Endothelial cell of umbilical vein (primary cell): ENCODE results near the gene MYADM.

Experiments used
- EZH2 ChIP-seq: IDR thresholded peaks from 2 replicates; pipeline ENCODE4 v1.6.1; 2012; ENCODE audit warnings: borderline replicate concordance, low read depth, mild to moderate bottlenecking, moderate library complexity, low read length, inconsistent platforms; ENCODE audit not compliant: severe bottlenecking
- POLR2A ChIP-seq: IDR thresholded peaks from 2 replicates; pipeline ENCODE4 v1.6.1; 2012; ENCODE audit warnings: low read depth, mild to moderate bottlenecking, control low read depth, low read length
- TF ChIP-seq, protein P1 (sequence below), 2 donors: IDR thresholded peaks; 1 replicate in 1 of 2; 2 replicates in 1 of 2; pipeline ENCODE4 v1.5.1; 2011; ENCODE audit warnings: low read length in 2 of 2, mild to moderate bottlenecking in 2 of 2, moderate library complexity in 2 of 2, control low read depth in 1 of 2, inconsistent platforms in 1 of 2, low read depth in 1 of 2; ENCODE audit not compliant: insufficient read depth in 1 of 2; ENCODE audit errors: extremely low read depth in 1 of 2

- TF ChIP-seq, protein P1, sequence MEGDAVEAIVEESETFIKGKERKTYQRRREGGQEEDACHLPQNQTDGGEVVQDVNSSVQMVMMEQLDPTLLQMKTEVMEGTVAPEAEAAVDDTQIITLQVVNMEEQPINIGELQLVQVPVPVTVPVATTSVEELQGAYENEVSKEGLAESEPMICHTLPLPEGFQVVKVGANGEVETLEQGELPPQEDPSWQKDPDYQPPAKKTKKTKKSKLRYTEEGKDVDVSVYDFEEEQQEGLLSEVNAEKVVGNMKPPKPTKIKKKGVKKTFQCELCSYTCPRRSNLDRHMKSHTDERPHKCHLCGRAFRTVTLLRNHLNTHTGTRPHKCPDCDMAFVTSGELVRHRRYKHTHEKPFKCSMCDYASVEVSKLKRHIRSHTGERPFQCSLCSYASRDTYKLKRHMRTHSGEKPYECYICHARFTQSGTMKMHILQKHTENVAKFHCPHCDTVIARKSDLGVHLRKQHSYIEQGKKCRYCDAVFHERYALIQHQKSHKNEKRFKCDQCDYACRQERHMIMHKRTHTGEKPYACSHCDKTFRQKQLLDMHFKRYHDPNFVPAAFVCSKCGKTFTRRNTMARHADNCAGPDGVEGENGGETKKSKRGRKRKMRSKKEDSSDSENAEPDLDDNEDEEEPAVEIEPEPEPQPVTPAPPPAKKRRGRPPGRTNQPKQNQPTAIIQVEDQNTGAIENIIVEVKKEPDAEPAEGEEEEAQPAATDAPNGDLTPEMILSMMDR (IDR thresholded peaks at IDR 0.05; ENCODE audit: extremely low read depth in 1 of 2, insufficient read depth in 1 of 2, low read depth in 1 of 2, low read length in 2 of 2) = no peak
- TF ChIP-seq POLR2A = no peak
- TF ChIP-seq EZH2 = no peak
These were observed 47.3 kb downstream of the MYADM start for GRCh38 chr19:53915000-53915399.
